HepG2 (cell line): Measurements from ENCODE around the gene CSNK1G1. TPM values are rescaled to one million over a fixed set of nuclear protein-coding genes. Genes with fewer than 3 reads are reported as not detected.

Source experiments
- EZH2 ChIP-seq: conservative IDR thresholded peaks from 2 replicates; pipeline ENCODE4 v1.6.1; 2012; ENCODE audit warnings: mild to moderate bottlenecking, low read depth, low read length, moderate library complexity
- FLYWCH1 ChIP-seq: sonication (generic); formaldehyde crosslinking; IDR thresholded peaks from 2 replicates; pipeline ENCODE4 v1.8.1; 2023; ENCODE audit warnings: mild to moderate bottlenecking, missing genetic modification reagents
- KLF15 ChIP-seq: sonication (generic); formaldehyde crosslinking; IDR thresholded peaks from 2 replicates; pipeline ENCODE4 v1.8.1; 2023; ENCODE audit warnings: borderline replicate concordance, mild to moderate bottlenecking, inconsistent platforms, missing genetic modification reagents, mixed read lengths
- NFAT5 ChIP-seq: sonication (generic); formaldehyde crosslinking; IDR thresholded peaks from 2 replicates; pipeline ENCODE4 v1.4.0; 2020; ENCODE audit warnings: missing genetic modification reagents
- SNAI1 ChIP-seq: sonication (generic); formaldehyde crosslinking; IDR thresholded peaks from 2 replicates; pipeline ENCODE4 v1.5.0; 2020; ENCODE audit warnings: mild to moderate bottlenecking, missing genetic modification reagents, borderline replicate concordance
- SOX13 ChIP-seq, 3 experiments: fragments of 450-650 bp in 1 of 3; sonication (generic) in 1 of 3; formaldehyde crosslinking in 1 of 3; IDR thresholded peaks in 2 of 3; conservative IDR thresholded peaks in 1 of 3; 2 replicates each; pipeline versions ENCODE4 v1.5.0 to v1.6.1; 2016 to 2020; ENCODE audit warnings: antibody characterized with exemption in 1 of 3, mild to moderate bottlenecking in 1 of 3, missing compliant biosample characterization in 1 of 3, missing genetic modification reagents in 1 of 3, moderate library complexity in 1 of 3
- ZFP62 ChIP-seq: sonication (generic); formaldehyde crosslinking; IDR thresholded peaks from 2 replicates; pipeline ENCODE4 v1.4.0; 2020; ENCODE audit warnings: missing genetic modification reagents
- ZNF639 ChIP-seq: conservative IDR thresholded peaks from 2 replicates; pipeline ENCODE4 v1.6.1; 2018; ENCODE audit warnings: missing genetic modification reagents
- ZNF761 ChIP-seq: sonication (generic); formaldehyde crosslinking; conservative IDR thresholded peaks from 2 replicates; pipeline ENCODE4 v1.4.0; 2020; ENCODE audit warnings: mild to moderate bottlenecking, missing genetic modification reagents
- ZNF788 ChIP-seq: sonication (generic); formaldehyde crosslinking; IDR thresholded peaks from 2 replicates; pipeline ENCODE4 v1.5.0; 2020; ENCODE audit warnings: mild to moderate bottlenecking, missing genetic modification reagents, borderline replicate concordance
- polyA plus RNA-seq, 8 experiments: library from polyadenylated mRNA; depleted of rRNA in 3 of 8; stranded (reverse) in 7 of 8; unstranded in 1 of 8; fragments of >200 nt; fragmentation: Illumina TruSeq in 4 of 8; extraction: Trizol in 4 of 8; gene quantifications; 2 replicates each; pipeline versions ENCODE4 v1.2.1 to v1.2.3, GENCODE V29; 2011 to 2016; ENCODE audit warnings: low read depth in 4 of 8, missing spikeins in 1 of 8, mixed read lengths in 1 of 8; ENCODE audit not compliant: insufficient read depth in 1 of 8
- total RNA-seq, 5 experiments: library from RNA; depleted of rRNA; stranded (reverse); fragments of >200 nt; fragmentation: Illumina TruSeq; extraction: Trizol; gene quantifications; 2 replicates each; pipeline ENCODE4 v1.2.3, GENCODE V29; 2016; ENCODE audit warnings: low read depth in 1 of 5
- TF ChIP-seq, protein P1 (sequence below): sonication (generic); formaldehyde crosslinking; IDR thresholded peaks from 2 replicates; pipeline ENCODE4 v1.4.0; 2020; ENCODE audit warnings: missing genetic modification reagents, borderline replicate concordance
- TF ChIP-seq, protein P2 (sequence below): sonication (generic); formaldehyde crosslinking; IDR thresholded peaks from 2 replicates; pipeline ENCODE4 v1.4.0; 2020; ENCODE audit warnings: missing genetic modification reagents
- TF ChIP-seq, protein P3 (sequence below): sonication (generic); formaldehyde crosslinking; IDR thresholded peaks from 2 replicates; pipeline ENCODE4 v1.8.1; 2023; ENCODE audit warnings: mild to moderate bottlenecking, moderate library complexity, missing genetic modification reagents
- TF ChIP-seq, protein P4 (sequence below): sonication (generic); formaldehyde crosslinking; IDR thresholded peaks from 2 replicates; pipeline ENCODE4 v1.4.0; 2020; ENCODE audit warnings: missing genetic modification reagents

The CSNK1G1 gene
- total and polyA plus RNA-seq, 2 of the 13 experiments (the other 11 are each of a cell fraction or from before 2014, with no cell fraction given) = 8.5 to 12.6 TPM

DNA sequence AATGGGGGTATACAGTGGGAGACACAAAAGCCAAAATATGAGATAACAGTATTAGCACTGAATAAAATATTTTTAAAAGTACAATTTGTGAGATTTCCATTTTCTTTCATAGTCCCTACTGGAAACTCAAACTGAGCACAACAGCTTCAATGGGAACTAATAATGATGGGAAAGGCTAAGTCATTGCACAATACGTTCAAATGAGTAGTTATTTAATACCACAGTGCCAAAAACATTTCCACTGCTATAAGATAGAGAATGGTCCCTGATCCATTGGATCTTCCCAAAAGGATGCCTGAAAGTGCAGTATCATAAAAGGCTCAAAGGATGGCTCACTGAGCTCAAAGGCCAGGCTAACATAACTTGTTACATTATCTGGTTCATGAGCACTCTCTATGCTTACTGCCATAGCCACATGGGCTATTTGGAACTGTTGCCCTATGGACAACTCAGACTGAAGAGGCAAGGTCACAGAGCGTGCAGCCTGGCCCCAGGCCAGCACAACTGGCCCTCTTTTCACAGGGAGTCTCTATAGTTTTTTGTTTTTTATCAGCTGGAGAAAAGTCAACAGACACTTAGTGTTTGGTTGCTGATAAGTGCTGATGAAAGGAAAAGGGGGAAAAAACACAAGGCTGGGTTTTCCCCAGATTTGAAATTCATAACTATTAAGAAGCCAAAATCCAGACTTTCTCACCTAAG, 139.1 kb downstream of the CSNK1G1 start (continued):
- TF ChIP-seq, protein P1, sequence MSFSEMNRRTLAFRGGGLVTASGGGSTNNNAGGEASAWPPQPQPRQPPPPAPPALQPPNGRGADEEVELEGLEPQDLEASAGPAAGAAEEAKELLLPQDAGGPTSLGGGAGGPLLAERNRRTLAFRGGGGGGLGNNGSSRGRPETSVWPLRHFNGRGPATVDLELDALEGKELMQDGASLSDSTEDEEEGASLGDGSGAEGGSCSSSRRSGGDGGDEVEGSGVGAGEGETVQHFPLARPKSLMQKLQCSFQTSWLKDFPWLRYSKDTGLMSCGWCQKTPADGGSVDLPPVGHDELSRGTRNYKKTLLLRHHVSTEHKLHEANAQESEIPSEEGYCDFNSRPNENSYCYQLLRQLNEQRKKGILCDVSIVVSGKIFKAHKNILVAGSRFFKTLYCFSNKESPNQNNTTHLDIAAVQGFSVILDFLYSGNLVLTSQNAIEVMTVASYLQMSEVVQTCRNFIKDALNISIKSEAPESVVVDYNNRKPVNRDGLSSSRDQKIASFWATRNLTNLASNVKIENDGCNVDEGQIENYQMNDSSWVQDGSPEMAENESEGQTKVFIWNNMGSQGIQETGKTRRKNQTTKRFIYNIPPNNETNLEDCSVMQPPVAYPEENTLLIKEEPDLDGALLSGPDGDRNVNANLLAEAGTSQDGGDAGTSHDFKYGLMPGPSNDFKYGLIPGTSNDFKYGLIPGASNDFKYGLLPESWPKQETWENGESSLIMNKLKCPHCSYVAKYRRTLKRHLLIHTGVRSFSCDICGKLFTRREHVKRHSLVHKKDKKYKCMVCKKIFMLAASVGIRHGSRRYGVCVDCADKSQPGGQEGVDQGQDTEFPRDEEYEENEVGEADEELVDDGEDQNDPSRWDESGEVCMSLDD (CRISPR knock-in tag) = no peak
- TF ChIP-seq, protein P2, sequence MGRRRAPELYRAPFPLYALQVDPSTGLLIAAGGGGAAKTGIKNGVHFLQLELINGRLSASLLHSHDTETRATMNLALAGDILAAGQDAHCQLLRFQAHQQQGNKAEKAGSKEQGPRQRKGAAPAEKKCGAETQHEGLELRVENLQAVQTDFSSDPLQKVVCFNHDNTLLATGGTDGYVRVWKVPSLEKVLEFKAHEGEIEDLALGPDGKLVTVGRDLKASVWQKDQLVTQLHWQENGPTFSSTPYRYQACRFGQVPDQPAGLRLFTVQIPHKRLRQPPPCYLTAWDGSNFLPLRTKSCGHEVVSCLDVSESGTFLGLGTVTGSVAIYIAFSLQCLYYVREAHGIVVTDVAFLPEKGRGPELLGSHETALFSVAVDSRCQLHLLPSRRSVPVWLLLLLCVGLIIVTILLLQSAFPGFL (CRISPR knock-in tag) = no peak
- TF ChIP-seq ZNF639 (no peak), ZNF761 (CRISPR knock-in tag) (peak; percentile 31; the same call in 1 of the 2 replicates), SNAI1 (CRISPR knock-in tag) (no peak), SOX13 (IDR thresholded peaks at IDR 0.05) (peak; percentile 55; the same call in 1 of the 2 replicates), SOX13 (CRISPR knock-in tag; conservative IDR thresholded peaks at IDR 0.05 in 1 of 2, IDR thresholded peaks at IDR 0.05 in 1 of 2) (peak in 1 of 2 experiments; percentile 92; a peak in 2 of 4 replicates), ZFP62 (no peak), NFAT5 (CRISPR knock-in tag) (no peak), KLF15 (CRISPR knock-in tag) (no peak), ZNF788 (CRISPR knock-in tag) (no peak; the same call in 1 of the 2 replicates), EZH2 (no peak), FLYWCH1 (no peak)
- TF ChIP-seq, protein P3, sequence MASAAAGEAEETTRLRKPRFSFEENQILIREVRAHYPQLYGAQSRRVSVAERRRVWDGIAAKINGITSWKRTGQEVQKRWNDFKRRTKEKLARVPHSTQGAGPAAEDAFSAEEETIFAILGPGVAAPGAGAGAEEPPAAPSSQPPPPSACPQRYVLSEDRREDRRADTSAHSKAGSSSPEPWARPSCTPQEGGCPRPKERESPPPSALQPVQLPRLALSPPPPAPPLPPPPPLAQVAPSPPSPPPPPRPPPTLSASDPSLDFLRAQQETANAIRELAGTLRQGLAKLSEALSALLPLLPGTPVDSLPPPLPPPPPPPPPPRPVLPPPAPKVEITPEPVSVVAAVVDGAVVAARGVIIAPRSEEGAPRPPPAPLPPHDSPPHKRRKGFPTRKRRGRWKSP (CRISPR knock-in tag) = peak; percentile 64; the same call in 1 of the 2 replicates
- TF ChIP-seq, protein P4, sequence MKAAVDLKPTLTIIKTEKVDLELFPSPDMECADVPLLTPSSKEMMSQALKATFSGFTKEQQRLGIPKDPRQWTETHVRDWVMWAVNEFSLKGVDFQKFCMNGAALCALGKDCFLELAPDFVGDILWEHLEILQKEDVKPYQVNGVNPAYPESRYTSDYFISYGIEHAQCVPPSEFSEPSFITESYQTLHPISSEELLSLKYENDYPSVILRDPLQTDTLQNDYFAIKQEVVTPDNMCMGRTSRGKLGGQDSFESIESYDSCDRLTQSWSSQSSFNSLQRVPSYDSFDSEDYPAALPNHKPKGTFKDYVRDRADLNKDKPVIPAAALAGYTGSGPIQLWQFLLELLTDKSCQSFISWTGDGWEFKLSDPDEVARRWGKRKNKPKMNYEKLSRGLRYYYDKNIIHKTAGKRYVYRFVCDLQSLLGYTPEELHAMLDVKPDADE = no peak
